Vagina (tissue), 2 donors: ENCODE data around the gene DIAPH2. TPM values are rescaled to one million over a fixed set of nuclear protein-coding genes. Genes with fewer than 3 reads are reported as not detected.

Experiments
- DNase-seq, 2 donors: peaks; one replicate each; pipeline ENCODE4 v3.0.0-alpha.2; 2017; ENCODE audit errors: extremely low spot score in 2 of 2
- H3K27ac ChIP-seq: fragments of 200-600 bp; sonication (generic); one replicate; pipeline ENCODE4 v1.5.1; 2019
- H3K27me3 ChIP-seq: fragments of 200-600 bp; sonication (generic); one replicate; pipeline ENCODE4 v1.5.1; 2019
- H3K36me3 ChIP-seq, 2 donors: fragments of 200-600 bp; sonication (generic); one replicate each; pipeline ENCODE4 v1.5.1; 2017 to 2019
- H3K4me1 ChIP-seq: fragments of 200-600 bp; sonication (generic); one replicate; pipeline ENCODE4 v1.5.1; 2019
- H3K4me3 ChIP-seq, 2 donors: fragments of 200-600 bp; sonication (generic); 1 replicate in 1 of 2; 2 replicates in 1 of 2; pipeline ENCODE4 v1.5.1; 2016 to 2019
- H3K9me3 ChIP-seq: fragments of 200-600 bp; sonication (generic); one replicate; pipeline ENCODE4 v1.5.1; 2019
- CTCF ChIP-seq, 3 experiments: fragments of 450-650 bp in 2 of 3; fragments of 200-600 bp in 1 of 3; sonication (generic) in 1 of 3; IDR thresholded peaks; one replicate each; pipeline ENCODE4 v1.5.1; 2017 to 2019; ENCODE audit warnings: antibody characterized with exemption in 3 of 3, mild to moderate bottlenecking in 2 of 3, moderate library complexity in 2 of 3
- POLR2A ChIP-seq, 2 donors: fragments of 450-650 bp; IDR thresholded peaks; one replicate each; pipeline ENCODE4 v1.6.1; 2017; ENCODE audit warnings: antibody characterized with exemption in 2 of 2, mild to moderate bottlenecking in 2 of 2, moderate library complexity in 2 of 2
- POLR2AphosphoS5 ChIP-seq, 2 donors: sonication (generic); formaldehyde crosslinking; IDR thresholded peaks; one replicate each; pipeline ENCODE4 v1.9.0; 2017; ENCODE audit warnings: antibody characterized with exemption in 2 of 2, mild to moderate bottlenecking in 2 of 2, low read depth in 1 of 2; ENCODE audit not compliant: insufficient read depth in 1 of 2
- intact Hi-C: fragments of 100-400 bp; cut with DNase I; formaldehyde crosslinking; loops from one replicate; pipeline ENCODE4 v1.15.1; 2023
- total RNA-seq: library from RNA; depleted of rRNA; stranded (reverse); fragments of >200 nt; gene quantifications from one replicate; pipeline ENCODE4 v1.2.3, GENCODE V29; 2016

DIAPH2 gene
- total RNA-seq, 1 donor from 2014 or later: 38.8 TPM

- Histone ChIP-seq H3K27ac (no peak overlapping the region), H3K36me3 (no peaks in the 10 kb centered on the region), H3K4me3 (no peak overlapping the region), H3K27me3 (no peaks in the 10 kb centered on the region), H3K4me1 (no peaks in the 10 kb centered on the region), H3K9me3 (no peaks in the 10 kb centered on the region)
- intact Hi-C loops: no loop called here
- DNase-seq: no peak
- TF ChIP-seq POLR2AphosphoS5 (IDR thresholded peaks at IDR 0.05; ENCODE audit: insufficient read depth in 1 of 2, low read depth in 1 of 2): no peak
- no peak for TF ChIP-seq CTCF (IDR thresholded peaks at IDR 0.05)
- no peak for TF ChIP-seq POLR2A (IDR thresholded peaks at IDR 0.05)
These were observed 806.0 kb downstream of the DIAPH2 start for GRCh38 chrX:97490656-97491055.

GRCh38 chrX:97494756-97495372, 810.2 kb downstream of the DIAPH2 start:
- intact Hi-C loops: no loop called here
- no peak overlapping the region for H3K27ac ChIP-seq
- H3K4me1 ChIP-seq: no peaks in the 10 kb centered on the region
- H3K9me3 ChIP-seq: no peaks in the 10 kb centered on the region
- H3K27me3 ChIP-seq: no peaks in the 10 kb centered on the region
- no peak for TF ChIP-seq POLR2AphosphoS5 (IDR thresholded peaks at IDR 0.05; ENCODE audit: insufficient read depth in 1 of 2, low read depth in 1 of 2)
- no peak for TF ChIP-seq POLR2A (IDR thresholded peaks at IDR 0.05)
- TF ChIP-seq CTCF (IDR thresholded peaks at IDR 0.05): no peak
- DNase-seq: no peak
- no peak overlapping the region for H3K4me3 ChIP-seq
- H3K36me3 ChIP-seq: no peaks in the 10 kb centered on the region

DNA sequence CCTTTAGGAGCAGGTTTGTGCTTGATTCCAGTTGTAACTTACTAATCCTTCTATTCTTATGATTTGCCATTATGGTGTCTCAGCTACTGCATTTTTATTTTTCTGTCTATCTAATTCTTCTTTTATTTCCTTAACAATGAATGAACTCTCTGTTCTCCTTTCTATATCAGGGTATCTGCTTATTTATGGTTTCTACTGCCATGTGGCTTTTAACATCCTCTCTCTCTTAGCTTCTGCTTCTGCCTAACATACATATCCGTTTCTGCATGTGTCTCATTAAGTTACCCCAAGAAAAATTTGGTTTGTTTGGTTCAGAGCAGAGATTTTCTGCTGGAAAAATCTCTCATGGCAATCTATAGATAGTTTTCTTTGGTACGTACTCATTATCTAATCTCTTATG, 813.5 kb downstream of the DIAPH2 start:
- intact Hi-C loops: no loop called here
- no peaks in the 10 kb centered on the region for H3K4me1 ChIP-seq
- no peaks in the 10 kb centered on the region for H3K27me3 ChIP-seq
- H3K36me3 ChIP-seq: no peaks in the 10 kb centered on the region
- H3K9me3 ChIP-seq: no peaks in the 10 kb centered on the region
- no peak for DNase-seq
- no peak for TF ChIP-seq POLR2A (IDR thresholded peaks at IDR 0.05)
- no peak for TF ChIP-seq CTCF (IDR thresholded peaks at IDR 0.05)
- no peak for TF ChIP-seq POLR2AphosphoS5 (IDR thresholded peaks at IDR 0.05; ENCODE audit: insufficient read depth in 1 of 2, low read depth in 1 of 2)
- no peak overlapping the region for H3K27ac ChIP-seq
- no peak overlapping the region for H3K4me3 ChIP-seq

DNA sequence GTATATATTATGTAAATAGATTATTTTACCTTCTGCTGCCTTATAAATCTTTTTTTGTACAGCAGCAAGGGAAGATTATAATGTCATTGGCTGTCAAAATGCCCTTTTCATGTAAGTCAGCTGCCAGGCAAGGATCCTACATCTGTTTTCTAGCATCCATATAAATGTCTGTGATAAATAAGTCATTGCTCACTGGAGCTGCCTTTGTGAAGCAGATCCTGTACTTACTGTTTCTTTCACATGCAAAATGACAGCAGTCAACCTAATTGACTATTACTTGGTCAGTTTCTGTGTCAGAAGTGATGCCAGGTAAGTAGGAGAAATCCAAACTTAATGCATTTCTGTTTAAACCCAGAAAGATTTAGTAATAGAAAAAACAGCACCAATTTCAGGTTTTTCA, 819.8 kb downstream of the DIAPH2 start:
- Histone ChIP-seq H3K27ac (no peak overlapping the region), H3K4me1 (no peaks in the 10 kb centered on the region), H3K27me3 (no peaks in the 10 kb centered on the region), H3K36me3 (no peaks in the 10 kb centered on the region), H3K9me3 (no peaks in the 10 kb centered on the region), H3K4me3 (no peak overlapping the region)
- DNase-seq: no peak
- intact Hi-C loops: no loop called here
- TF ChIP-seq POLR2AphosphoS5 (IDR thresholded peaks at IDR 0.05; ENCODE audit: insufficient read depth in 1 of 2, low read depth in 1 of 2): no peak
- no peak for TF ChIP-seq CTCF (IDR thresholded peaks at IDR 0.05)
- no peak for TF ChIP-seq POLR2A (IDR thresholded peaks at IDR 0.05)

DNA sequence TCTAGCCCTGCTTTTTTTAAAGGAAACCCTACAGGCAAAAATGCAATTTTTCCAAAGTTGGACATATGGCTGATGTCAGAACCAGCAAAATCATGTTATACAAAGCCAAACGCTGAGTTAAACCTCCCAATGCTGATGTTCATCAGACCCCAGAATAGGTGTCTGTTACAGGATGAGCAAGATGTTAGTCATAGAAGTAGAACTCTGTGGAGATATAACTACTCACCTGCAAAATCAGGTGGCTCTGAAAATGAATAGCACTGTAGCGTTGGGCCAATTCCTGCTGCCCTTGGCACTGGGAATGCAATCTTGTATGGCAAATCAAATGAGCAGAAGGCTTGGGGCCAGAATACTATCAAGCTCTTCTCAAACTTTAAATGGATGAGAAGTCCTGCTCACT, 833.1 kb downstream of the DIAPH2 start:
- TF ChIP-seq POLR2A (IDR thresholded peaks at IDR 0.05) (no peak), CTCF (IDR thresholded peaks at IDR 0.05) (no peak), POLR2AphosphoS5 (IDR thresholded peaks at IDR 0.05; ENCODE audit: insufficient read depth in 1 of 2, low read depth in 1 of 2) (no peak)
- no peaks in the 10 kb centered on the region for H3K27me3 ChIP-seq
- intact Hi-C loops: no loop called here
- no peak for DNase-seq
- H3K9me3 ChIP-seq: no peaks in the 10 kb centered on the region
- H3K4me1 ChIP-seq: no peaks in the 10 kb centered on the region
- no peaks in the 10 kb centered on the region for H3K36me3 ChIP-seq
- no peak overlapping the region for H3K27ac ChIP-seq
- no peak overlapping the region for H3K4me3 ChIP-seq
